Nucleus accumbens (tissue), 56 donors: ENCODE measurements around the gene PCBP4.

Experiments used
- DNase-seq, 56 donors: peaks; one replicate each; lab custom pipeline; 2025; lab: John Stamatoyannopoulos, UW

Gene PCBP4

DNA sequence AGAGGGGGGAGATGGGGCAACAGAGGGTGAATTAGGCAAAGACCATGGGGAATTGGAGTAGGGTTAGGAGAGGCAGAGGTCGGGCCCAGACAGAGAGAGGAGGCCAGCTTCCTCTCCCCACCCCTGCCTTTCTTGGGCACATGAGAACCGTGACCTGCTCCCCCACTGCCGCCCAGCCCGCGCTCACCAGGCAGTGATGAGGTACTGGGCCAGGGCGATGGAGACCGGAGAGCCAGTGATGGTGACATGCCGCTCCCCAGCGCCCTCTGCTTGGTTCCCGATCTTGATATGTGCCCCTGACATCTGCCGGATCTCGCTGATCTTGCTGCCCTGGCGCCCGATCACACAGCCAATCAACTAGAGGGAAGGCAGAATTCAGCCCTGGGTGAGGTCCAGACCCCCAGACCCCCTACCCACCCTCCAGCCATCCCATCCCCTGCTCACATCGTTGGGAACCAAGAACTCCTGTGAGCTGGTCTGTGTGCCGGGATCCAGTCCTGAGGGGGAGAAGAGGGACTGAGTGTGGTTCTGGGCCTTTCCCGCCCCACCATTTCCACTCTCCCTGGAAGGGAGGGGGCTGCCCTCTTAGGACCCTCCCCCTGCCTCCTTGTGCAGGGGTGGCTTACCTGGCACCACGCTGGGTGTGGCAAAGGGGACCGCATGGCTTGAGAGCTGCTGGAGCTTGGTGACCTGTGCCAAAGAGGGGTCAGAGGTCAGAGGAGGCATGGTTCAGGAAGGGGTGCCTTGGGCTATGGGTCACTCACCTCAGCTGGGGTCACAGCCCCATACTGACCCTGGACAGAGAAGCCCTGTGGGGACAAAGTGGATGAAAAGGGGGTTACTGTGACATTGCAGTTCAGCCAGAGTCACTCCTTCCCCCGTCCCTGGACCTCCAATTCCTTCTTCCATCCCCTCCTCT lies 8.4 kb downstream of the PCBP4 start:
- no peak for DNase-seq

DNA sequence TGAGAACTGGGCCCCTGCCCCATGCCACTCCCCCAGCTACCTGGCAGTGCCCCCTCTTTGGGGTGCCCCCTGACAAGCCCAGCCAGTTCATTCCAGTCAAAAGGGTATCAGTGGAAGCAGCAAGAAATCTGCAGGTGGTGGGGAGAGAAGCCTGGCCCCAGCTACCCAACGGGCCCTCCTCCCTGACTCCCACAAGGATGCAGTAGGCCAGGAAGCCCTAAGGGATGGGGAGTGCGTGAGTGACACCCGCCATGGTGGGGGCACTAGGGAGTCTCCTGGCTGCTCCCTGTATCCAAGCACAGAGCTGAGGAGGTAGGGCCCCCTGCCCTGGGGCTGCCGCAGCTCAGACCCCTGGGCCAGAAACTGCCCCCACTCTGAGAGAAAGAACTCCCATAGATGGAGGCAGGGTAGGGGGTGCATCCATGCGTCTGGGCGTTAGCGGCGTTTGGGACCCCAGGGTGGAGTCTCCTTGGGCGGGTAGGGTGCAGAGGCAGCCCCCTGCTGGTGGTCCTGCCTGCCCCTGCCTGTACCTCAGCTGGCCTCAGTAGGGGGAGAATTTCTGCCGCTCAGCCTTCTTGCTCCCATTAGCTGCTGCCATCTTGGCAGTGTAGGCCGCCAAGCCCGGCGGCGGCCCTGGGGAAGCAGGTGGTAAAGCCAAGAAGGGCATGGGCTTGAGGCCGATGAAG lies 9.6 kb downstream of the PCBP4 start:
- no peak for DNase-seq

DNA sequence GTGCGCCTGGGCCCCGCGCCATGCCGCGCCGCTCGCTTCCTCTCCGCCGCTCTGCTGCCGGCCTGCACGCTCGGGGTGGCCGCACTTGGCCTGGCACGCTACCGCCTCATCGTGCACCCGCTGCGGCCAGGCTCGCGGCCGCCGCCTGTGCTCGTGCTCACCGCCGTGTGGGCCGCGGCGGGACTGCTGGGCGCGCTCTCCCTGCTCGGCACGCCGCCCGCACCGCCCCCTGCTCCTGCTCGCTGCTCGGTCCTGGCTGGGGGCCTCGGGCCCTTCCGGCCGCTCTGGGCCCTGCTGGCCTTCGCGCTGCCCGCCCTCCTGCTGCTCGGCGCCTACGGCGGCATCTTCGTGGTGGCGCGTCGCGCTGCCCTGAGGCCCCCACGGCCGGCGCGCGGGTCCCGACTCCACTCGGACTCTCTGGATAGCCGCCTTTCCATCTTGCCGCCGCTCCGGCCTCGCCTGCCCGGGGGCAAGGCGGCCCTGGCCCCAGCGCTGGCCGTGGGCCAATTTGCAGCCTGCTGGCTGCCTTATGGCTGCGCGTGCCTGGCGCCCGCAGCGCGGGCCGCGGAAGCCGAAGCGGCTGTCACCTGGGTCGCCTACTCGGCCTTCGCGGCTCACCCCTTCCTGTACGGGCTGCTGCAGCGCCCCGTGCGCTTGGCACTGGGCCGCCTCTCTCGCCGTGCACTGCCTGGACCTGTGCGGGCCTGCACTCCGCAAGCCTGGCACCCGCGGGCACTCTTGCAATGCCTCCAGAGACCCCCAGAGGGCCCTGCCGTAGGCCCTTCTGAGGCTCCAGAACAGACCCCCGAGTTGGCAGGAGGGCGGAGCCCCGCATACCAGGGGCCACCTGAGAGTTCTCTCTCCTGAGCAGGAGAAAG lies 11.1 kb downstream of the PCBP4 start:
- DNase-seq = peak in 45 of 56 donors; percentile 24 to 80 (median 63)

DNA sequence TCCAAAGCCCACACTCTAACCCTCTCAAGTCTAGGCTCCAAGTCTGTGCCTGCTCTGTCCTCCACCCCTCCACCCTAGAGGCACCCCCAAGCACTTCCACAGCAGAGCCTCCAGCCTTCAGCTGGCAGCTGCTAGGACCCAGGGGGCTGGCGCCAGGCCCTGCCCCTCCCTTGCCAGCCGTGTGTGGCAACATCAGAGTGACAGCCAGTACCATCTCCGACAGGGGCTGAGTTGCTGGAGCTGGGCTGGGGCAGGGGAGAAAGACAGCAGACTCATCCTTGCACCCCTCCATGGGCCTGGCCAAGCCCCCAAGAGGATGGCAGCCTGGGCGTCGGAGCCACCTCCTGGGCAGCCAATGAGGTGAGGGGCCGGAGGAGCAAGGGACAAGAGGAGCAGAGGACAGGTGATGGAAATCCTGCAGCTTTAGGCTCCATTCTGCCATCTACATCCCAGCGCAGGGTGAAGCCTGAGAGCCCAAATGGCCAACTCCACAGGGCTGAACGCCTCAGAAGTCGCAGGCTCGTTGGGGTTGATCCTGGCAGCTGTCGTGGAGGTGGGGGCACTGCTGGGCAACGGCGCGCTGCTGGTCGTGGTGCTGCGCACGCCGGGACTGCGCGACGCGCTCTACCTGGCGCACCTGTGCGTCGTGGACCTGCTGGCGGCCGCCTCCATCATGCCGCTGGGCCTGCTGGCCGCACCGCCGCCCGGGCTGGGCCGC lies 11.9 kb downstream of the PCBP4 start, which contains the start of gene GPR62:
GPR62 (plus strand) TSS at position 207 of the 718 bp plus-strand sequence; CDS start at position 479, 272 bp downstream.
- peak in 54 of 56 donors; percentile 31 to 92 (median 80) for DNase-seq

DNA sequence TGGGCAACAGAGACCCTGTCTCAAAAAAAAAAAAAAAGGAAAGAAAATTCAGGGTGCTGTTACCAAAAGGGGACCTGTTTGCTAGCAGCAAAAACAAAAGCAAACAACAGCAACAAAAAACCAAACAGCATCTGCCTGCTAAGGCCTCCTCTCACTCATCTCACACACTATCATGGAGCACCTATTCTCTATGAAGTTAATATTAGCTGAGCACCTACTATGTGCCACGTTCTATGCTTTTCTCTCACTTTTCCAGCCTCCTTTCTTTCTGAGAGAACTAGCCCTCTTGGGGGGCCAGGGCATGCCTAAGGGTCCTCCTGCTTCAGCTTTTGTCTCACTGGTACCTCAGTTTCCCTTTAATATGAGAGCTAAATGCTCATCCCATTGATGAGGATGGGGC lies 12.5 kb downstream of the PCBP4 start:
- DNase-seq = no peak

DNA sequence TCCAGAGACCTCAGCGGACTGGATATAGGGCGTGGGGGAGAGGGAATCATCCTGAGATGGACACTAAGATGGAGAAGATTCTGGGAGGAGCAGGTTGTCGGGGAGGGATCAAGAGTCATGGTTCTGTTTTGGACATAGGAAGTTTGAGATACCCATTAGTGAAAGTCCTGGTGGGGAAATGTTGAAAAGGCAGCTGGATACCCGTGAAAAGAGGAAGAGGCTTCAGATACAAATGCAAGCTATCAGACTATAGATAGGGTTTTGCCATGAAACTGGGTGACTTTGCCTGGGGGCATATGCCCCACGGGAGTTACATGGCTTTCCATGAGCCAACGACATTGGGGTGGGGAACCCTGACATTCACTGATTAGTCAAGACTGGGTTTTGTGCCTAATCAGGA lies 13.1 kb downstream of the PCBP4 start:
- DNase-seq = no peak

DNA sequence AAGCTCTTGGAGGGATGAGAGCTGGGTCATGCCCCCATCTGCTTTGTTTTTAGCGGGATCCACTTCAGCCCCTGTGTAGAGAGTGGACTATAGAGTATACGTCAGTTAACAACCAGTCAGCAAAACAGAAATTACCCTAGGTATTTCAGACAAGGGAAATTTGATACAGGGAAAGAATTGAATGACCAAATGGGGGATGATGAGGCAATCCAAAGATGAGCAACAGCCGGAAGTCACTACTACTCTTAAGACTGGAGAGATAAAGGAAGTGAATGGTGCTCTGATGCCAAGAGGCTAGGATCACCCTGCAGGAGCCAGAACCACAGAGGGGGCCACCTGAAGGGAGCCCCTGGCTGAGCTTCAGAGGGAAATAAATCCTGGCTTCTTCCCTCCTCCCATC lies 13.8 kb downstream of the PCBP4 start:
- no peak for DNase-seq

DNA sequence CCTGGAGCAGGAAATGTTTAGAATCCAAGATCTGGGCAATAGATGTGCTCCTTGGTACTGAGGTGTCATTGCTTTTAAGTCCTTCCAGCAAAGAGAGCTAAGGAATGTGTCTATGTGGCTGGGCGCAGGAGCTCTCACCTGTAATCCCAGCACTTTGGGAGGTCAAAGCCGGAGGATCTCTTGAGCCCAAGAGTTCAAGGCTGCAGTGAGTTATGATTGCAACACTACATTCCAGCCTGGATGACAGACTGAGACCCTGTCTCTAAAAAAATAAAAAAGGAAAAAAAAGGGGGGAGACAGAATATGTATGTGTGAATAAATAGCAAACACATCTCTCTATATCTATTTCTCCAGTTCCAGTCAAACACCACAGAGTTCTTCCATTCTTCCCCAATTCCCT lies 16.4 kb downstream of the PCBP4 start:
- DNase-seq = no peak

DNA sequence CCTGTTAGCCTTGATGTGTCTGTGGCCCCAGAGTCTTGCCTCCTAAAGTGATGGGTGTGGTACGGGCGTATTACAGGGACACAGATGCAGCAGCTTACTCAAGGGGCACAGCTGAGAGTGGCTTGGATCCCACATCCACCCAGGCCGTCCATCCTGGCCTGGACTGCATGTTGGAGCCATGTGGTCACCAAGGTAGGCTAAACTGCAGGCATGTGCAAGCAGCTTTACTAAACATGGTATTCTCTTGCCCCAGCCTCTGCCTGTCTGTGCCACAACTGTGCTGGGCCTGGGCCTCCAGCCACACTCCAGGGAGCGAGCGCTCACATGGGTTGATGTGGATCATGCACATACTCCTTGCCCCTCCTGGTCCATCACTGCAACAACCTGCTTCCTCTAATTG lies 18.1 kb downstream of the PCBP4 start:
- no peak for DNase-seq

DNA sequence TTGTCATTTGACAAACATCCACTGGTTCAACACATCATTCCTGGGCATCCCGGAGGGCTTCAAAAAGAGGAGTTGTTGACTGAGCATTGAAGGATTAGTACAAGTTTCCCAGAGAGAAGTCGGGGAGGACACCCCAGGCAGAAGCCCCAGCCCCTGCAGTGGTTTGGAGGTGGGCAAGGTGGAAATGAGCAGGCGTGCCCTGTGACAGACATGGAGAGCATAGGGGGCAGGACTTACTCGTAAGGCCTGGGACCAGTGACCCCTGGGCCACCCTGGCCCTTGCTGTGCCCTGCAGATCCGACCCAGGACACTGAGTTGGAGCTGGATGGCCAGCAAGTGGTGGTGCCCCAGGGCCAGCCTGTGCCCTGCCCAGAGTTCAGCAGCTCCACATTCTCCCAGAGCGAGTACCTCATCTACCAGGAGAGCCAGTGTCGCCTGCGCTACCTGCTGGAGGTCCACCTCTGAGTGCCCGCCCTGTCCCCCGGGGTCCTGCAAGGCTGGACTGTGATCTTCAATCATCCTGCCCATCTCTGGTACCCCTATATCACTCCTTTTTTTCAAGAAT lies 19.2 kb downstream of the PCBP4 start:
- DNase-seq = no peak

DNA sequence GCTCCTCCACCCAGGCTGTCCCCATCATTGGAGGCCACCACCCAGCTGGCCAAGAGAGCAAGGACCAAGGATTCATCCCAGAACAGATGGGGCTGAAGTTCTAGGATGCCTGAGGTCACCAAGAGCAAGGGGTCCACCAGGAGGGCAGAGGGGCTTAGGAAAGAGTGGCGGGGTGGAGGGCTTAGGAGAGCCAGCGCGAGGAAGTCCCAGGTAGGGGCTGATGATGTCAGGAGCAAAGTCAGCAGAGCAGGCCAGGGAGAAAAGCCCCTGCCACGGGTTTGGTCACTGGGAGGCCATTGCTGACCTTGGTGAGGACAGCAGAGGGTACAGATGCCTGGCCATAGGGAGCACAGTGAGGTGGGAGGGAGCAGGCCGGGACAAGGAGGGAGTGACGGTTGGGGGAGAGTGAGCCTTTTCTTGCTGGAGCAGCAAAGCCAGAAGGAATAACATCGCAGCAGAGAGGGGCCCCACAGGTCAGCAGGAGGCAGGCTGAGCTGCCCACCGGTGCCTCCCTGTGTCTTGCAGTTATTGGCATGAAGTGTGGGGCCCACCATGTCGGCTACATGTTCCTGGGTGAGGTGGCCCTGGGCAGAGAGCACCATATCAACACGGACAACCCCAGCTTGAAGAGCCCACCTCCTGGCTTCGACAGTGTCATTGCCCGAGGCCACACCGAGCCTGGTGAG lies 19.9 kb downstream of the PCBP4 start:
- no peak for DNase-seq

DNA sequence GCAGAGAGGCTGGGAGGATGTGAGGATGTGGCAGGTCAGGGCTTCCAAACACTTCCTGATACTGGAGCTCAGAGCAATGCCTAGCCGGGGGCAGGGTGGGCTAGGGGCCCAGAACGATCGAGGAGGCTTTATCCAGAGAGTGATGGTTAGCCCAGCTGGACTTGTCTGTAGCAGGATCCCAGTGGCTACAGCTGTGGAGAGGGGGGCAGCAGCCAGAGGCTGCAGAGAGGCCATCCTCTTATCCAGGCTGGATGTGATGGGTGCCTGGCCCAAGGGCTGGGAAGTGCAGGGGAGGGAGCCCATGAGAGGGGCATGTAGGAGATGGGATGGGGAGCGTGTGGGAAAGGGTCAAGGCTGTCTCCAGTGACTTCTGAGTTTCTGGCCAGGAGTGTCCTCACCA lies 20.5 kb downstream of the PCBP4 start:
- no peak for DNase-seq

DNA sequence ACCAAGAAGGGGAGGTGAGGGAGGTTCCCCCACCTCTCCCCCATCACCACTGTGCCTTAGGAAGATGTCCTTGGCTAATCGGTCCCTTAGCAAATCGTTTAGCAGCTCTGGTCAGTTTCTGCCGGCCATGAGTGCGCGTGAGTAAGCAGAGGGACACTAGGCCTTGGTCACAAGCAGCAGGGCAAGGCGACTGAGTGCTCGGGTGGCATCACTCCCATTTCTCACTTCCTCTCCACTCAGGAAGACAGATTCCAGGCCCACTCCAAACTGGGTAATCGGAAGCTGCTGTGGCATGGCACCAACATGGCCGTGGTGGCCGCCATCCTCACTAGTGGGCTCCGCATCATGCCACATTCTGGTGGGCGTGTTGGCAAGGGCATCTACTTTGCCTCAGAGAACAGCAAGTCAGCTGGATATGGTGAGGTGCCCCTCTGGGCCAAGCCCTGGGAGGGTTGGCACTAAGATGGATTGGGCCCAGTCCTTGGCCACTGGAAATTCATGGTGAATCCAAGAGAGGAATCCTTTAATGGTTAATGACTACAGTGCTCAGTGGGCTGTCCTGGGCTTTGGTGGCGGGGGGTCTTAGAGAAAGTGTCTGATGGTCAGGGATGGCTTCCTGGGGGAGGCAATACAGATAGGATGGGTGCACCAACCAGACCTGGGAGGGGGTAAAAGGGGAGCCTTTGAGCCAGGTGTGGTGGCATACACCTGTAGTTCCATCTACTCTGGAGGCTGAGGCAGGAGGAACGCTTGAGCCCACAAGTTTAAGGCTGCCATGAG lies 21.1 kb downstream of the PCBP4 start:
- no peak for DNase-seq

DNA sequence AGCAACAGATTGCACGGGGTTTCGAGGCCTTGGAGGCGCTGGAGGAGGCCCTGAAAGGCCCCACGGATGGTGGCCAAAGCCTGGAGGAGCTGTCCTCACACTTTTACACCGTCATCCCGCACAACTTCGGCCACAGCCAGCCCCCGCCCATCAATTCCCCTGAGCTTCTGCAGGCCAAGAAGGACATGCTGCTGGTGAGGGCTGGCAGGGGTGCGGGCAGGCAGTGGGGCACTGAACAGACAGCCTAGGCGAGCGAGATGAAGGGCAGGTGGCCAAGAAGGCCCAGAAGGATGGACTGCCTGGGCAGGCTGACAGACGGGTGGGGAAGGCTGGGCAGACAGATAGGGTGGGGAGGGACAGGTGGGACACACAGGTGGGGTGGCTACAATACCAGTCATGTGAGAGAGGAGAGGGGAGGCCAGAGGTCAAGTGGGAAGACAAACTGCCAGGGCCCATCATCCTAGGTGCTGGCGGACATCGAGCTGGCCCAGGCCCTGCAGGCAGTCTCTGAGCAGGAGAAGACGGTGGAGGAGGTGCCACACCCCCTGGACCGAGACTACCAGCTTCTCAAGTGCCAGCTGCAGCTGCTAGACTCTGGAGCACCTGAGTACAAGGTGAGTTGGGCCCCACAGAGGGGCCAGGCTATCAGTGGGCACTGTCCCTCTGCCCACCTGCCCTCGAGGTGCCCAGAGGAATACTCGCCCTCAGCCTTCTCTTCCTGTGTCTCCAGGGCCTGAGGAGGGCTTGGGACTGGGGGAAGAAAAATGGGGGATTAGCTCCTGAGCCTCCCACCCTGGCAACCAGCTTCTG lies 22.0 kb downstream of the PCBP4 start:
- DNase-seq = no peak

DNA sequence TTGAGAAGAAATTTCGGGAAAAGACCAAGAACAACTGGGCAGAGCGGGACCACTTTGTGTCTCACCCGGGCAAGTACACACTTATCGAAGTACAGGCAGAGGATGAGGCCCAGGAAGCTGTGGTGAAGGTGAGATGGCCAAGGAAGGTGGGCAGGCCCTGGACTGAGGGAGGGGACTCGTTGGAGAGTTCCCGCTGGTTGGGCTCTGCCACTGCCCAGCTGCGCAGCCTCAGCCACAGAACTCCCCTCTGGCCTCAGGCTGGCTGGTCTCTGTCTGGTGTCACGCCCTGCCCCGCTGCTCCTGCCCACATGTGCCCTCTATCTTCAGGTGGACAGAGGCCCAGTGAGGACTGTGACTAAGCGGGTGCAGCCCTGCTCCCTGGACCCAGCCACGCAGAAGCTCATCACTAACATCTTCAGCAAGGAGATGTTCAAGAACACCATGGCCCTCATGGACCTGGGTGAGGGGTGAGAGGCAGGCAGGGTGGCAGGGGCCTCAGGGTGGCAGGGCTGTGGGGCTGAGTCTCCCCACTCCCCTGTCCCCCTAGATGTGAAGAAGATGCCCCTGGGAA lies 22.7 kb downstream of the PCBP4 start:
- no peak for DNase-seq

DNA sequence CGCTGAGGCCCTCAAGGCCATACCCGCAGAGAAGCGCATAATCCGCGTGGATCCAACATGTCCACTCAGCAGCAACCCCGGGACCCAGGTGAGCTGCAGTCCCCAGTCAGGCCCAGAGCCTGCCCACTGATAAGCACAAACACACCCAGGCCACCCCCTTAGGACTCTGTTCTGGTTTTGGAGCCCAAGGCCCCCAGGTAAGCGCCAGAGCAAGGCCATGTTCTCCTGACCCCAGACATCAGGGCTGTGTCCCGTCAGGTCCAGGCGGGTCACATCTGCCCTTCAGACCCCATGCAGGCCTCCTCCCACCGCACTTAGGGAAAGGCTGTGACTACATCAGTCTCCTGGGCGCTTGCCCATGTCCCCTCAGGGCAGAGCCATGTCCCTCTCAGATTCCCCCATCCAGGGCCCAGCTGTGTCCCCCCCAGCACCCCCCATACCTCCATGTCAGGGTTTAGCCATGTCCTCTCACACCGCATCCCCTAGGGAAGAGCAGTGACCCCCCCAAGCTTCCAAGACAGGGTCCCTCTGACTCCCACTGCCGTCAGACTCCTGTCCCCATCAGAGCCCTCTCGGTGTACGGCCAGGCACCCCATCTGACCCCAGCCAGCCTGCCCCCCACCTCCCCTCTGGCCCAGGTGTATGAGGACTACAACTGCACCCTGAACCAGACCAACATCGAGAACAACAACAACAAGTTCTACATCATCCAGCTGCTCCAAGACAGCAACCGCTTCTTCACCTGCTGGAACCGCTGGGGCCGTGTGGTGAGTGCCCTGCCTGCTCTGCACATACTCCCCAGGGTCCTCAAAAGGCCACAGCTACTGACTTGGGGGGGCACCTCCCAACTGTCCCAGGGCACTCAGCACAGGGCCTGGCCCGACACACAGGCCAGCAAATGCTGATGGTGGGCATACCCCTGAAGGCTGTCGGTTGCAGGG lies 23.5 kb downstream of the PCBP4 start:
- no peak for DNase-seq
